Measurements from ENCODE around the gene ISG15.

- TF ChIP-seq ZNF274 (IDR thresholded peaks at IDR 0.05; ENCODE audit: low read depth, low read length) (no peak), YY1 (IDR thresholded peaks at IDR 0.05; ENCODE audit: insufficient read depth, insufficient read length) (no peak), SUZ12 (IDR thresholded peaks at IDR 0.05; ENCODE audit: extremely low read depth, insufficient read depth, insufficient read length) (no peak)
Measured at GRCh38 chr1:978069-978834, 35.0 kb upstream of the ISG15 start.
